ENCODE results near the gene ATP5PD. TPM values are rescaled to one million over a fixed set of nuclear protein-coding genes. Genes with fewer than 3 reads are reported as not detected.
"Not testable (repeated sequence)": the region's sequence is repeated elsewhere in the genome, so short reads cannot be mapped to it uniquely, and the experiment has no call there.

The ATP5PD gene
- total RNA-seq, 8 experiments from 2014 or later = 282 to 662 (median 376) TPM

GRCh38 chr17:75072909-75073308 is 26.1 kb upstream of the ATP5PD start:
- H3K27ac ChIP-seq; ATAC-seq (replicated peaks in 6 of 8); H3K4me1 ChIP-seq (replicated peaks in 1 of 2); in situ Hi-C loops (cut with MboI; ENCODE audit: low pct_unique_long_range_greater_than_20kb in 2 of 9, low sequenced_read_pairs in 9 of 9, unreplicated experiment in 9 of 9); H3K4me3 ChIP-seq: not testable (repeated sequence)
- WGBS, 10 experiments = 88 to 100% (median 98%) methylated on average over 1 to 4 of the region's 5 CpGs; no CpG with 5 or more reads in 2 of the 10 experiments

DNA sequence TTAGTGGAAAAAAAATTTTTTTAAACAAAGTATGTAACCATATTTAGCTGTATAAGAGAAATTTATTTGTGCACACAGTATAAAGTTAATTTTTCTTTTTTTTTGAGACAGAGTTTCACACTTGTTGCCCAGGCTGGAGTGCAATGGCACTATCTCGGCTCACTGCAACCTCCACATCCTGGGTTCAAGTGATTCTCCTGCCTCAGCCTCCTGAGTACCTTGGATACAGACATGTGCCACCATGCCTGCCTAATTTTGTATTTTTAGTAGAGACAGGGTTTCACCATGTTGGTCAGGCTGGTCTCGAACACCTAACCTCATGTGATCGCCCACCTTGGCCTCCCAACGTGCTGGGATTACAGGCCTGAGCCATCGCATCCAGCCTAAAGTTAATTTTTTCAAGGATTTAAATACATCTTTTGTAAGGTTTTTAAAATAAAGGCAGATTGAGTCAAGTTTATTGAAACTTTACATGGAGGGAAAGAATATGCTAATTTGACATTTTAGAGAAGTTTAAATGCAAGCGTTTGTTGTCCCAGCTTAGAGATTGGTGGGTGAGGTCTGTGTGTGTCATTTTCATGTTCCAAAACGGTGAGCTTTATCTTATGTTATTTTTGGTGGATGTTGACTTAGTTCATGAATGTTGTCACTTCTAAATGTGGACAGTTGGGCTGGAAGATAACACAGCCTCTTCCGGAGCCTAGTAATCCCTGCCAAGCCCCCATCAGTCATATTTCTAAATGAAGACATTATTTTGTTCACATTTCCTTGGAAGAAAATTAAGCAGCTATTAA is 24.9 kb upstream of the ATP5PD start:
- ATAC-seq (replicated peaks in 6 of 8); H3K27ac ChIP-seq; H3K4me3 ChIP-seq; in situ Hi-C loops (cut with MboI; ENCODE audit: low pct_unique_long_range_greater_than_20kb in 2 of 9, low sequenced_read_pairs in 9 of 9, unreplicated experiment in 9 of 9); H3K4me1 ChIP-seq (replicated peaks in 1 of 2): not testable (repeated sequence)
- WGBS, 10 experiments = 80 to 100% (median 90%) methylated on average over 2 to 8 of the region's 8 CpGs

- Histone ChIP-seq H3K4me1 (replicated peaks in 1 of 2) (peaks cover 8% of the 10 kb centered on the region in 2 donors), H3K27ac (no peak overlapping the region), H3K4me3 (no peak overlapping the region)
- 61 to 100% (median 71%) methylated on average over 1 to 2 of the region's 2 CpGs; no CpG with 5 or more reads in 5 of the 10 experiments for WGBS, 10 experiments
- in situ Hi-C loops (cut with MboI; ENCODE audit: low pct_unique_long_range_greater_than_20kb in 2 of 9, low sequenced_read_pairs in 9 of 9, unreplicated experiment in 9 of 9) = no loop called here
- peak in 3 of 8 experiments; percentile 22 to 63 (median 49) for ATAC-seq (replicated peaks in 6 of 8)
These were observed 23.0 kb upstream of the ATP5PD start for GRCh38 chr17:75069783-75070182.

DNA sequence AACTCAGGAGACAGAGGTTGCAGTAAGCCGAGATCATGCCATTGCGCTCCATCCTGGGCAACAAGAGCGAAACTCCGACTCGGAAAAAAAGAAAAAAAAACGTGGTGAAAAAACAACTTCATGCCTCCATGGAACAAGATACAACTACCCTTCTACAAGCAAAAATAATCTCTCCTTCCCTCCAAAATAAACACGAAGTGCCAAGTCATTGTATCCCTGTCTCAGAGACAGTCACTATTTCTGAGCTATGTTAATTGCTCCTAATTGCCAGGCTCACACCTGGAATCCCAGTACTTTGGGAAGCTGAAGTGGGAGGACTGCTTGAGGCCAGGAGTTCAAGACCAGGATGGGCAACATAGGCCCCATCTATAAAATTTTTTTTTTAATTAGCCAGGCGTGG is 22.0 kb upstream of the ATP5PD start:
- in situ Hi-C loops (cut with MboI; ENCODE audit: low pct_unique_long_range_greater_than_20kb in 2 of 9, low sequenced_read_pairs in 9 of 9, unreplicated experiment in 9 of 9) = no loop called here
- H3K4me1 ChIP-seq (replicated peaks in 1 of 2) = peaks cover 5 to 6% of the 10 kb centered on the region in 2 donors
- no peak overlapping the region for H3K27ac ChIP-seq
- ATAC-seq (replicated peaks in 6 of 8) = no peak
- H3K4me3 ChIP-seq = no peak overlapping the region
- WGBS, 10 experiments = 40 to 91% (median 72%) methylated on average over 1 to 7 of the region's 8 CpGs; no CpG with 5 or more reads in 1 of the 10 experiments

DNA sequence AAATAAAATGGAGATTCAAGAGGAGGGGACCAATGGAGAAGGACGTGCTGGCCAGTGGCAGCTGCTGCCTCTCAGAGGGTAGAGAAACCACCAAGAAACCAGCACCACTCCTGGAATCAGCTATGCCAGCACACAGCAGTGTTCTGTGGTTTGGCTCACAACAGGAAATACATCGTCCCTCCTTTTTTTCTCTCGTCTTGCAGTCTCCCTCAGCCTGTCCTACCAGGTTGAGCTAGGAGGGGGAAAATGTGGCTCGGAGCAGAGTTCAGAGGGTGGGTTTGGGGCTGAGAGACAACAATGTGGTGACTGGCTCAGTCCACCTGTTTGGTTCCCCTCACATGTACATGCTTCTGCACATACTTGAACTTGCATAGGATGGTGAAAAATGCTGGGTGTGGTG is 21.1 kb upstream of the ATP5PD start:
- no peak overlapping the region for H3K27ac ChIP-seq
- in situ Hi-C loops (cut with MboI; ENCODE audit: low pct_unique_long_range_greater_than_20kb in 2 of 9, low sequenced_read_pairs in 9 of 9, unreplicated experiment in 9 of 9) = no loop called here
- WGBS, 10 experiments = 28 to 80% (median 40%) methylated on average over 1 to 2 of the region's 4 CpGs; no CpG with 5 or more reads in 5 of the 10 experiments
- ATAC-seq (replicated peaks in 6 of 8) = no peak
- no peaks in the 10 kb centered on the region for H3K4me1 ChIP-seq (replicated peaks in 1 of 2)
- H3K4me3 ChIP-seq = no peak overlapping the region

DNA sequence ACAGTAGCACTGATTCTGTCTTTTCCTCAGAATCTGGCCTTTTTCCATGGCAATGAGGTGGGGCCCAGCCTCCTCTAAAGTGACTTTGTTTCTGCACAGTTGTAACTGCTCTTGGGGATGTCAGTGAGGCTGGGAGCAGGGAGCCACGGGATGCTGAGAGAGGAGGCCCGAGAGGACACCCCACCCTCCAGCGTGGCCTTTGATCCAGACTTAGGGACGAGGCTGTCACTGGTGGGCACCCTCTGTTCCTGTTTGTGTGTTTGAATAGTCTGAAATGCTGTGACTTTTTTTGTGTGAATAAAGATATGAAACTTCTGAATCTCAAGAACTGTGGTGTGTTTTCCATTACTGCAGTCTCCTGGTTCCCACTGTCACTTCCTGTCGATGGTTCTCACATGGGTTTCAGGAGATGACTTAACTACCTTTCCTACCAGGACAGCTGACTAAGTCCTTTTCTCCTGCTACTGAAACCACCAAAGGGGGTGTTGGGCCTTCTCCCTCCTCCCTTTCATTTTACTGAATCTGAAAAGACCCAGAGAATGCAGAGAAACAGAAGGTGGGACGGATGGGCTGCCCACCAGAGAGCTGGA is 18.9 kb upstream of the ATP5PD start:
- WGBS, 10 experiments = 0 to 100% (median 68%) methylated on average over 1 to 4 of the region's 6 CpGs; no CpG with 5 or more reads in 1 of the 10 experiments
- Histone ChIP-seq H3K4me3 (no peak overlapping the region), H3K27ac (no peak overlapping the region), H3K4me1 (replicated peaks in 1 of 2) (no peaks in the 10 kb centered on the region)
- no peak for ATAC-seq (replicated peaks in 6 of 8)
- in situ Hi-C loops (cut with MboI; ENCODE audit: low pct_unique_long_range_greater_than_20kb in 2 of 9, low sequenced_read_pairs in 9 of 9, unreplicated experiment in 9 of 9) = no loop called here

GRCh38 chr17:75064867-75065561 is 18.2 kb upstream of the ATP5PD start:
- Histone ChIP-seq H3K27ac (no peak overlapping the region), H3K4me1 (replicated peaks in 1 of 2) (no peaks in the 10 kb centered on the region), H3K4me3 (no peak overlapping the region)
- WGBS, 10 experiments = 60 to 98% (median 93%) methylated on average over 1 to 11 of the region's 18 CpGs; no CpG with 5 or more reads in 2 of the 10 experiments
- in situ Hi-C loops (cut with MboI; ENCODE audit: low pct_unique_long_range_greater_than_20kb in 2 of 9, low sequenced_read_pairs in 9 of 9, unreplicated experiment in 9 of 9) = no loop called here
- no peak for ATAC-seq (replicated peaks in 6 of 8)

DNA sequence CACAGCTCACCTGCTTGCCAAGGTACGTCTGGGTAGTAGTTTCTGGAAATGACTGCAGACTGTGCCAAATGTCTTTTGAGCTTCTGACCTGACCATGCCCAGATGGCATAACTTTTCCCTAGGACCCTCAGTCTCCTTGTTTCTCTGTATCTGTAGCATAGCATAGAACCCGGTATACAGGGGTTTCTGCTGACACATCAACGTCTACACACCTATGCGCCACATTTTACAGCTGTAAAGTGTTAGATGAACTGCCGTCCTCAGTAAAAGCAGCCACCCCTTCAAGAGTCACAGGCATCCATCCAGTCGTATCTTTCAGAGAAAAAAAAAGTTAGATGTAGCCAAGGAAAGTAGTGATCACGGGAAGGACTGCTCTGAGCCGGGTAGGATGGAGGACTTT is 17.7 kb upstream of the ATP5PD start:
- no peak for ATAC-seq (replicated peaks in 6 of 8)
- no peaks in the 10 kb centered on the region for H3K4me1 ChIP-seq (replicated peaks in 1 of 2)
- in situ Hi-C loops (cut with MboI; ENCODE audit: low pct_unique_long_range_greater_than_20kb in 2 of 9, low sequenced_read_pairs in 9 of 9, unreplicated experiment in 9 of 9) = no loop called here
- no peak overlapping the region for H3K4me3 ChIP-seq
- 73 to 100% (median 96%) methylated on average over 1 to 7 of the region's 8 CpGs; no CpG with 5 or more reads in 4 of the 10 experiments for WGBS, 10 experiments
- no peak overlapping the region for H3K27ac ChIP-seq

DNA sequence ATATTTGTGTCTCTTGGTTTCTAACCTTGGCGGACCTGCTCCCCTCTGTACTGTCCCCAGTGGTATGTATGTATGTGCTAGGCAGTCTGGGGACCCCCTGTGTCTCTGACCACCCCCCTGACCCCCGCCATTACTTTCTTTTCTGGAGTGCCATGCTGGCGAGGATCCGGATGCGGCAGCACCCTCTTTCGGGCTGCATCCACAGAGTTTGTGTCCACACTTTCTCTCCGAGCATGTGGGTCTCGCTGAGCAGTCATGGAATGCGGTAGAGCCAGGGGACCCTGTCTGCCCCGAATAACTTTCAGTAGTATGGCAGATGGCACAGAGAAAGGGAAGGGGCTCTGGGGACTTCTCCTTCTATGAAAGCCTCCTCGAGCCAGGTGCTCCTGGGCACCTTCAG is 17.3 kb upstream of the ATP5PD start:
- WGBS, 10 experiments = 90 to 100% methylated on average over 1 to 2 of the region's 11 CpGs; no CpG with 5 or more reads in 8 of the 10 experiments
- Histone ChIP-seq H3K27ac (no peak overlapping the region), H3K4me3 (no peak overlapping the region), H3K4me1 (replicated peaks in 1 of 2) (no peaks in the 10 kb centered on the region)
- in situ Hi-C loops (cut with MboI; ENCODE audit: low pct_unique_long_range_greater_than_20kb in 2 of 9, low sequenced_read_pairs in 9 of 9, unreplicated experiment in 9 of 9) = no loop called here
- ATAC-seq (replicated peaks in 6 of 8) = no peak

DNA sequence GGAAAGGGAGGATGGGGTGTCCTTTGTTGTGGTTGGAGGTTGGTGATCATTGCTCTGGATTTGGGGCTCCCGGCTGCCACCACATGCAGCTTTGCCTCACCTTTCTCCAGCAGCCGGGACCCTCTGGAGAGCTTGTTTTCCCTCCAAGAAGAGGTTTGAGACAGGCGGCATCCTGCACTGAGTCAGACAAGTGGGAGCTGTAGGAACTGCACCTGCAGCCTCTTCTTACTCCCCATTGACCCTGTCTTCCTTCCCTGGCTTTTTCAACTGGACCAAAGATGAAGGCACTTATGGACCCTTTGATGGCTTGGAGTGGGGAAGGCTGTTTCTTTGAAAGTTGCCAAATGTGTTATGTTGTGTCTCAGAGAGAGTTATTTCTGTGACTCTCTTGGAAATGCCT is 16.9 kb upstream of the ATP5PD start:
- H3K4me3 ChIP-seq = no peak overlapping the region
- WGBS, 10 experiments = 80 to 100% (median 92%) methylated on average over 1 to 2 of the region's 3 CpGs; no CpG with 5 or more reads in 5 of the 10 experiments
- ATAC-seq (replicated peaks in 6 of 8) = no peak
- in situ Hi-C loops (cut with MboI; ENCODE audit: low pct_unique_long_range_greater_than_20kb in 2 of 9, low sequenced_read_pairs in 9 of 9, unreplicated experiment in 9 of 9) = no loop called here
- H3K4me1 ChIP-seq (replicated peaks in 1 of 2) = no peaks in the 10 kb centered on the region
- H3K27ac ChIP-seq = no peak overlapping the region

GRCh38 chr17:75063201-75063600 is 16.4 kb upstream of the ATP5PD start:
- Histone ChIP-seq H3K27ac (no peak overlapping the region), H3K4me3 (no peak overlapping the region), H3K4me1 (replicated peaks in 1 of 2) (no peaks in the 10 kb centered on the region)
- no peak for ATAC-seq (replicated peaks in 6 of 8)
- WGBS, 10 experiments = 70 to 100% (median 92%) methylated on average over 2 to 10 of the region's 13 CpGs; no CpG with 5 or more reads in 5 of the 10 experiments
- in situ Hi-C loops (cut with MboI; ENCODE audit: low pct_unique_long_range_greater_than_20kb in 2 of 9, low sequenced_read_pairs in 9 of 9, unreplicated experiment in 9 of 9) = no loop called here

DNA sequence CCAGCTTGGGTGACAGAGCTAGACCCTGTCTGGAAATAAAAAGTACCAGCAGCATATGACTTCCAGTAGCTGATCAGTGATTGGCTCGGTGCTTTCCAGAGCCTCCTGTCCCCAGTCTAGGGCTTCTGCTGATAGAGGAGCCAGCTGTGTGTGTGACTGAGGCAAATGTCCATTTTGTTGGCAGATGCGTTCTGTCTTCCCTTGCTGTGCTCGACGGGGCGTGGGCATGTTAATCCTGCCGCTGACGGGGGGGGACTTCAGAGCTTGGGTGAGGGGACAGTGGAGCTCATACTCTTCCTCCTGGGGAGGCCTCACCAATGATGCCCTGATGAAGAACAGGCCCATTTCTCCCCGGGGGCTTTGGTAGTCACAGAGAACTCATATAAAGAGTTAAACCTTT is 14.8 kb upstream of the ATP5PD start:
- no peak overlapping the region for H3K4me3 ChIP-seq
- no peak overlapping the region for H3K27ac ChIP-seq
- no peak for ATAC-seq (replicated peaks in 6 of 8)
- in situ Hi-C loops (cut with MboI; ENCODE audit: low pct_unique_long_range_greater_than_20kb in 2 of 9, low sequenced_read_pairs in 9 of 9, unreplicated experiment in 9 of 9) = no loop called here
- no peaks in the 10 kb centered on the region for H3K4me1 ChIP-seq (replicated peaks in 1 of 2)
- WGBS, 10 experiments = 71 to 100% (median 90%) methylated on average over 1 to 6 of the region's 8 CpGs; no CpG with 5 or more reads in 4 of the 10 experiments

GRCh38 chr17:75061055-75061438 is 14.3 kb upstream of the ATP5PD start:
- no peak for ATAC-seq (replicated peaks in 6 of 8)
- Histone ChIP-seq H3K4me3 (no peak overlapping the region), H3K4me1 (replicated peaks in 1 of 2) (no peaks in the 10 kb centered on the region), H3K27ac (no peak overlapping the region)
- WGBS, 10 experiments = 83 to 100% (median 97%) methylated on average over 2 to 7 of the region's 10 CpGs; no CpG with 5 or more reads in 4 of the 10 experiments
- in situ Hi-C loops (cut with MboI; ENCODE audit: low pct_unique_long_range_greater_than_20kb in 2 of 9, low sequenced_read_pairs in 9 of 9, unreplicated experiment in 9 of 9) = no loop called here
